ENCODE data around the gene TNFSF9.

The TNFSF9 gene

GRCh38 chr19:6530386-6531162 lies at the start of gene TNFSF9:
Gene TNFSF9 (plus strand): TSS chr19:6531026. CDS start chr19:6531037, 11 bp downstream.
- DNase-seq (ENCODE audit: low spot score), result peak; percentile 95

GRCh38 chr19:6481541-6482342 lies 49.1 kb upstream of the TNFSF9 start, which contains the start of gene DENND1C:
Gene DENND1C (minus strand): TSS chr19:6481787. CDS start chr19:6481695, 92 bp downstream.
- no peak for DNase-seq (ENCODE audit: low spot score)

GRCh38 chr19:6482343-6482686 lies 48.5 kb upstream of the TNFSF9 start:
- no peak for DNase-seq (ENCODE audit: low spot score)

- no peak for DNase-seq (ENCODE audit: low spot score)
Observed at GRCh38 chr19:6483235-6483634, 47.6 kb upstream of the TNFSF9 start.

- no peak for DNase-seq (ENCODE audit: low spot score)
Observed at GRCh38 chr19:6484230-6484629, 46.6 kb upstream of the TNFSF9 start.

GRCh38 chr19:6484831-6485230 lies 46.0 kb upstream of the TNFSF9 start:
- DNase-seq (ENCODE audit: low spot score), result no peak

GRCh38 chr19:6489278-6490061 lies 41.4 kb upstream of the TNFSF9 start:
- no peak for DNase-seq (ENCODE audit: low spot score)

- no peak for DNase-seq (ENCODE audit: low spot score)
Observed at GRCh38 chr19:6490134-6490533, 40.7 kb upstream of the TNFSF9 start.

GRCh38 chr19:6491802-6492592 lies 38.8 kb upstream of the TNFSF9 start:
- DNase-seq (ENCODE audit: low spot score), result no peak

GRCh38 chr19:6494438-6495036 lies 36.3 kb upstream of the TNFSF9 start:
- no peak for DNase-seq (ENCODE audit: low spot score)

GRCh38 chr19:6495947-6496346 lies 34.9 kb upstream of the TNFSF9 start:
- no peak for DNase-seq (ENCODE audit: low spot score)

GRCh38 chr19:6498294-6499036 lies 32.4 kb upstream of the TNFSF9 start:
- no peak for DNase-seq (ENCODE audit: low spot score)

- no peak for DNase-seq (ENCODE audit: low spot score)
Observed at GRCh38 chr19:6499052-6499790, 31.6 kb upstream of the TNFSF9 start.

GRCh38 chr19:6500837-6501739 lies 29.7 kb upstream of the TNFSF9 start:
- DNase-seq (ENCODE audit: low spot score), result no peak

GRCh38 chr19:6501740-6502648 lies 28.8 kb upstream of the TNFSF9 start, which contains the start of gene TUBB4A:
Gene TUBB4A (minus strand): TSS chr19:6502309. CDS start chr19:6502212, 97 bp downstream.
- peak; percentile 32 for DNase-seq (ENCODE audit: low spot score)

- no peak for DNase-seq (ENCODE audit: low spot score)
Observed at GRCh38 chr19:6503407-6504201, 27.2 kb upstream of the TNFSF9 start.

All from AG20443 (cell line).